Lung (tissue), 13 donors: ENCODE results near the gene GRK4. TPM values are rescaled to one million over a fixed set of nuclear protein-coding genes. Genes with fewer than 3 reads are reported as not detected.

Experiments
- ATAC-seq: fragments of 200-7000 bp; cut with Tn5 transposase; one replicate; pipeline ENCODE4 v1.9.1; 2020; ENCODE audit warnings: moderate number of reproducible peaks; ENCODE audit not compliant: insufficient read depth, low FRiP score
- DNase-seq, 3 donors: peaks; one replicate each; pipeline ENCODE4 v3.0.0-alpha.2; 2013 to 2017
- H3K27ac ChIP-seq, 2 donors: one replicate each; pipeline ENCODE4 v1.5.1; 2013; ENCODE audit warnings: mild to moderate bottlenecking in 2 of 2, moderate library complexity in 2 of 2, control low read depth in 1 of 2, inconsistent platforms in 1 of 2, low read depth in 1 of 2, low read length in 1 of 2
- H3K27me3 ChIP-seq, 3 donors: one replicate each; pipeline ENCODE4 v1.5.1; 2013; ENCODE audit warnings: low read length in 2 of 3; ENCODE audit not compliant: control insufficient read depth in 3 of 3, insufficient read depth in 3 of 3
- H3K36me3 ChIP-seq, 4 donors: one replicate each; pipeline ENCODE4 v1.5.1; 2013; ENCODE audit warnings: low read length in 4 of 4, mild to moderate bottlenecking in 1 of 4, moderate library complexity in 1 of 4; ENCODE audit not compliant: control insufficient read depth in 4 of 4, insufficient read depth in 4 of 4
- H3K4me1 ChIP-seq, 5 donors: one replicate each; pipeline ENCODE4 v1.5.1; 2013; ENCODE audit warnings: low read length in 5 of 5, mild to moderate bottlenecking in 2 of 5, moderate library complexity in 1 of 5; ENCODE audit not compliant: control insufficient read depth in 5 of 5, insufficient read depth in 5 of 5
- H3K4me3 ChIP-seq: one replicate; pipeline ENCODE4 v1.5.1; 2013; ENCODE audit warnings: mild to moderate bottlenecking, control low read depth, moderate library complexity
- H3K9ac ChIP-seq, 2 donors: one replicate each; pipeline ENCODE4 v1.5.1; 2013; ENCODE audit warnings: low read length in 2 of 2, control low read depth in 1 of 2; ENCODE audit not compliant: insufficient read depth in 1 of 2
- H3K9me3 ChIP-seq, 4 donors: one replicate each; pipeline ENCODE4 v1.5.1; 2013; ENCODE audit warnings: low read length in 3 of 4, mild to moderate bottlenecking in 1 of 4, moderate library complexity in 1 of 4; ENCODE audit not compliant: control insufficient read depth in 4 of 4, insufficient read depth in 3 of 4
- WGBS, 2 donors: extraction: QIAGEN DNeasy Blood & Tissue Kit; methylation state at CpG; one replicate each; pipeline ENCODE4 v1.1.7; 2013; 5-methylcytosine and 5-hydroxymethylcytosine counted together
- polyA plus RNA-seq, 2 donors: library from polyadenylated mRNA; stranded (reverse); fragments of 200-250 nt; gene quantifications; one replicate each; pipeline ENCODE4 v1.2.1, GENCODE V29; 2013
- small RNA-seq: library from RNA; depleted of rRNA; stranded (forward); fragments of <200 nt; gene quantifications from one replicate; pipeline ENCODE3, GENCODE V24; 2014; ENCODE audit warnings: low replicate concordance
- total RNA-seq, 2 donors: library from RNA; depleted of rRNA in 1 of 2; stranded (reverse); fragments of >200 nt in 1 of 2; gene quantifications; one replicate each; pipeline ENCODE4 v1.2.1, GENCODE V29; 2014 to 2021
- TF ChIP-seq, protein P1 (sequence below): IDR thresholded peaks from 2 replicates; pipeline ENCODE4 v1.5.1; 2012; ENCODE audit warnings: mild to moderate bottlenecking; ENCODE audit errors: control extremely low read depth, extremely low read depth
- donor health status: control.
- donor health status: control.
- donor health status: Bipolar disorder and iron deficiency.
- donor health status: healthy.
- donor health status: DM: yes; HTN: yes; CAD: no.

GRK4 gene
- total and polyA plus RNA-seq, 4 donors = 1.8 to 6.7 (median 3.2) TPM

- H3K9ac ChIP-seq = no peak overlapping the region
These were observed 122.7 kb downstream of the GRK4 start for GRCh38 chr4:3085948-3086670.

GRCh38 chr4:3087115-3087797, 123.9 kb downstream of the GRK4 start:
- ATAC-seq (no peak), DNase-seq (no peak)
- TF ChIP-seq, protein P1, sequence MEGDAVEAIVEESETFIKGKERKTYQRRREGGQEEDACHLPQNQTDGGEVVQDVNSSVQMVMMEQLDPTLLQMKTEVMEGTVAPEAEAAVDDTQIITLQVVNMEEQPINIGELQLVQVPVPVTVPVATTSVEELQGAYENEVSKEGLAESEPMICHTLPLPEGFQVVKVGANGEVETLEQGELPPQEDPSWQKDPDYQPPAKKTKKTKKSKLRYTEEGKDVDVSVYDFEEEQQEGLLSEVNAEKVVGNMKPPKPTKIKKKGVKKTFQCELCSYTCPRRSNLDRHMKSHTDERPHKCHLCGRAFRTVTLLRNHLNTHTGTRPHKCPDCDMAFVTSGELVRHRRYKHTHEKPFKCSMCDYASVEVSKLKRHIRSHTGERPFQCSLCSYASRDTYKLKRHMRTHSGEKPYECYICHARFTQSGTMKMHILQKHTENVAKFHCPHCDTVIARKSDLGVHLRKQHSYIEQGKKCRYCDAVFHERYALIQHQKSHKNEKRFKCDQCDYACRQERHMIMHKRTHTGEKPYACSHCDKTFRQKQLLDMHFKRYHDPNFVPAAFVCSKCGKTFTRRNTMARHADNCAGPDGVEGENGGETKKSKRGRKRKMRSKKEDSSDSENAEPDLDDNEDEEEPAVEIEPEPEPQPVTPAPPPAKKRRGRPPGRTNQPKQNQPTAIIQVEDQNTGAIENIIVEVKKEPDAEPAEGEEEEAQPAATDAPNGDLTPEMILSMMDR = no peak
- 91 to 97% methylated on average over 4 of the region's 4 CpGs for WGBS, 2 donors
- peaks cover 0 to 6% (median 0%) of the 10 kb centered on the region in 5 donors for H3K4me1 ChIP-seq
- H3K36me3 ChIP-seq = peaks cover 5 to 8% (median 7%) of the 10 kb centered on the region in 4 donors
- no peaks in the 10 kb centered on the region for H3K27me3 ChIP-seq
- H3K9me3 ChIP-seq = no peaks in the 10 kb centered on the region
- no peak overlapping the region for H3K9ac ChIP-seq
- no peak overlapping the region for H3K27ac ChIP-seq
- H3K4me3 ChIP-seq = no peak overlapping the region

More at GRCh38 chr4:3085948-3086670, 122.7 kb downstream of the GRK4 start:
- no peak overlapping the region for H3K27ac ChIP-seq
- peaks cover 0 to 6% (median 0%) of the 10 kb centered on the region in 5 donors for H3K4me1 ChIP-seq
- ATAC-seq (no peak), DNase-seq (no peak)
- peaks cover 2 to 8% (median 7%) of the 10 kb centered on the region in 4 donors for H3K36me3 ChIP-seq
- H3K9me3 ChIP-seq = no peaks in the 10 kb centered on the region
- no peak overlapping the region for H3K4me3 ChIP-seq
- no peaks in the 10 kb centered on the region for H3K27me3 ChIP-seq
- TF ChIP-seq, protein P1 = no peak
- 93 to 97% methylated on average over 10 of the region's 10 CpGs for WGBS, 2 donors

Small RNA genes lying within 50 kb of the gene (small RNA-seq; reads per million reads assigned to genes)
- not detected for gene RF02134
- gene RF02135 = not detected
- gene RNU6-204P = not detected

Other genes with a start within 250 kb of the GRK4 start
- 10 to 100 TPM; 30.6 to 46.3 TPM for gene TNIP2, start 207.2 kb upstream of the GRK4 start, total RNA-seq
- gene TNIP2, start 207.2 kb upstream of the GRK4 start, polyA plus RNA-seq = 10 to 100 TPM; 41.2 to 82.8 TPM
- 100 to 1,000 TPM in 1 of 2 donors, 10 to 100 TPM in 1; 49.9 to 117 TPM for gene SH3BP2, start 170.5 kb upstream of the GRK4 start, total RNA-seq
- 10 to 100 TPM; 62.9 to 96.7 TPM for gene SH3BP2, start 170.5 kb upstream of the GRK4 start, polyA plus RNA-seq
- gene ADD1, start 119.7 kb upstream of the GRK4 start, total RNA-seq = 100 to 1,000 TPM; 300 to 400 TPM
- gene ADD1, start 119.7 kb upstream of the GRK4 start, polyA plus RNA-seq = 100 to 1,000 TPM; 127 to 237 TPM
- gene NOP14, start 165 bp upstream of the GRK4 start, total RNA-seq = 10 to 100 TPM; 13.3 to 25.4 TPM
- 10 to 100 TPM; 18.9 to 20.4 TPM for gene NOP14, start 165 bp upstream of the GRK4 start, polyA plus RNA-seq
- gene HTT-AS, start 111.0 kb downstream of the GRK4 start, total RNA-seq = not detected
- not detected for gene HTT-AS, start 111.0 kb downstream of the GRK4 start, polyA plus RNA-seq
- gene HTT, start 111.1 kb downstream of the GRK4 start, total RNA-seq = 100 to 1,000 TPM in 1 of 2 donors, 10 to 100 TPM in 1; 70.6 to 109 TPM
- gene HTT, start 111.1 kb downstream of the GRK4 start, polyA plus RNA-seq = 10 to 100 TPM; 17.0 to 26.3 TPM